H9 (cell line): ENCODE measurements around the gene TBC1D9. TPM values are rescaled to one million over a fixed set of nuclear protein-coding genes. Genes with fewer than 3 reads are reported as not detected.

Experiments used
- DNase-seq: peaks from one replicate; pipeline ENCODE4 v3.0.0-alpha.2; 2017
- H2AFZ ChIP-seq: one replicate; pipeline ENCODE4 v1.6.1; 2013; ENCODE audit warnings: mild to moderate bottlenecking, low read length, control low read depth, moderate library complexity
- H2AK5ac ChIP-seq: 2 replicates; pipeline ENCODE4 v1.6.1; 2013; ENCODE audit warnings: low read length, control low read depth, mixed read lengths; ENCODE audit not compliant: insufficient read length
- H2BK120ac ChIP-seq: one replicate; pipeline ENCODE4 v1.6.1; 2013; ENCODE audit warnings: low read depth, mild to moderate bottlenecking, low read length, control low read depth, inconsistent platforms; ENCODE audit not compliant: poor library complexity, severe bottlenecking
- H2BK12ac ChIP-seq: 2 replicates; pipeline ENCODE4 v1.6.1; 2013; ENCODE audit warnings: low read length, control low read depth, mixed read lengths, low read depth; ENCODE audit not compliant: insufficient read length
- H2BK15ac ChIP-seq: 2 replicates; pipeline ENCODE4 v1.6.1; 2013; ENCODE audit warnings: low read depth, low read length, control low read depth
- H2BK20ac ChIP-seq: one replicate; pipeline ENCODE4 v1.6.1; 2013; ENCODE audit warnings: low read depth, mild to moderate bottlenecking, low read length, control low read depth, inconsistent platforms; ENCODE audit not compliant: poor library complexity, severe bottlenecking
- H2BK5ac ChIP-seq: 2 replicates; pipeline ENCODE4 v1.6.1; 2013; ENCODE audit warnings: low read length, control low read depth, mixed read lengths; ENCODE audit not compliant: insufficient read length
- H3K14ac ChIP-seq: 2 replicates; pipeline ENCODE4 v1.6.1; 2013; ENCODE audit warnings: low read length, control low read depth; ENCODE audit not compliant: insufficient read depth
- H3K18ac ChIP-seq: 2 replicates; pipeline ENCODE4 v1.6.1; 2013; ENCODE audit warnings: low read depth, mild to moderate bottlenecking, mixed read lengths, low read length, control low read depth; ENCODE audit not compliant: insufficient read length
- H3K23ac ChIP-seq: 2 replicates; pipeline ENCODE4 v1.6.1; 2013; ENCODE audit warnings: low read length, control low read depth, mixed read lengths, low read depth; ENCODE audit not compliant: insufficient read length
- H3K23me2 ChIP-seq: 2 replicates; pipeline ENCODE4 v1.6.1; 2013; ENCODE audit warnings: low read depth, mild to moderate bottlenecking, mixed read lengths, low read length, control low read depth; ENCODE audit not compliant: insufficient read length, poor library complexity, severe bottlenecking
- H3K27ac ChIP-seq: 2 replicates; pipeline ENCODE4 v1.5.1; 2013; ENCODE audit warnings: low read length, control low read depth, mixed read lengths, low read depth; ENCODE audit not compliant: insufficient read length
- H3K27me3 ChIP-seq: 2 replicates; pipeline ENCODE4 v1.6.1; 2013; ENCODE audit warnings: low read length, control low read depth, inconsistent platforms; ENCODE audit not compliant: insufficient read depth
- H3K4ac ChIP-seq: 2 replicates; pipeline ENCODE4 v1.6.1; 2013; ENCODE audit warnings: low read depth, mild to moderate bottlenecking, control low read depth, inconsistent platforms, low read length, moderate library complexity
- H3K4me1 ChIP-seq: 2 replicates; pipeline ENCODE4 v1.6.1; 2013; ENCODE audit warnings: low read length, control low read depth, inconsistent platforms; ENCODE audit not compliant: insufficient read depth
- H3K4me2 ChIP-seq: 2 replicates; pipeline ENCODE4 v1.6.1; 2013; ENCODE audit warnings: low read length, control low read depth, mixed read lengths; ENCODE audit not compliant: insufficient read length, insufficient read depth
- H3K56ac ChIP-seq: 2 replicates; pipeline ENCODE4 v1.6.1; 2013; ENCODE audit warnings: low read depth, mild to moderate bottlenecking, mixed read lengths, low read length, control low read depth; ENCODE audit not compliant: insufficient read length
- H3K79me1 ChIP-seq: 2 replicates; pipeline ENCODE4 v1.6.1; 2013; ENCODE audit warnings: low read depth, mild to moderate bottlenecking, moderate library complexity, low read length, control low read depth, inconsistent platforms; ENCODE audit not compliant: insufficient read depth, poor library complexity, severe bottlenecking
- H3K79me2 ChIP-seq: 2 replicates; pipeline ENCODE4 v1.6.1; 2013; ENCODE audit warnings: low read length, control low read depth, inconsistent platforms; ENCODE audit not compliant: insufficient read depth
- H3K9ac ChIP-seq: 2 replicates; pipeline ENCODE4 v1.6.1; 2013; ENCODE audit warnings: low read length, control low read depth, mixed read lengths; ENCODE audit not compliant: insufficient read length; ENCODE audit errors: extremely low read depth
- H3K9me3 ChIP-seq: one replicate; pipeline ENCODE4 v1.6.1; 2013; ENCODE audit warnings: low read depth, low read length, inconsistent platforms; ENCODE audit not compliant: control insufficient read depth
- H3T11ph ChIP-seq: one replicate; pipeline ENCODE4 v1.6.1; 2013; ENCODE audit warnings: mild to moderate bottlenecking, low read length, control low read depth, inconsistent platforms
- H4K20me1 ChIP-seq: one replicate; pipeline ENCODE4 v1.6.1; 2013; ENCODE audit not compliant: control insufficient read depth, insufficient read length, insufficient read depth
- H4K5ac ChIP-seq: 2 replicates; pipeline ENCODE4 v1.6.1; 2013; ENCODE audit warnings: low read depth, mild to moderate bottlenecking, mixed read lengths, low read length, control low read depth; ENCODE audit not compliant: insufficient read length
- H4K8ac ChIP-seq: replicated peaks from 2 replicates; pipeline ENCODE4 v1.6.1; 2013; ENCODE audit warnings: low read length, control low read depth, mixed read lengths, low read depth; ENCODE audit not compliant: insufficient read length
- H4K91ac ChIP-seq: 2 replicates; pipeline ENCODE4 v1.6.1; 2013; ENCODE audit warnings: low read depth, mild to moderate bottlenecking, moderate library complexity, mixed read lengths, low read length, control low read depth; ENCODE audit not compliant: insufficient read length
- H3K27ac Mint-ChIP-seq, 3 experiments: 2 replicates in 2 of 3; 3 replicates in 1 of 3; pipeline ENCODE4 v1.8.0; 2020 to 2021; ENCODE audit warnings: mixed read lengths in 3 of 3, mild to moderate bottlenecking in 1 of 3, moderate library complexity in 1 of 3
- H3K27me3 Mint-ChIP-seq: 2 replicates; pipeline ENCODE4 v1.8.0; 2021; ENCODE audit warnings: low read depth, mild to moderate bottlenecking, moderate library complexity, mixed read lengths
- H3K36me3 Mint-ChIP-seq, 3 experiments: 2 replicates in 2 of 3; 3 replicates in 1 of 3; pipeline ENCODE4 v1.8.0; 2020 to 2021; ENCODE audit warnings: low read depth in 3 of 3, mixed read lengths in 3 of 3; ENCODE audit not compliant: insufficient read depth in 1 of 3
- H3K4me1 Mint-ChIP-seq, 2 experiments: 2 replicates each; pipeline ENCODE4 v1.8.0; 2020; ENCODE audit warnings: mixed read lengths in 2 of 2
- H3K4me3 Mint-ChIP-seq, 2 experiments: 2 replicates in 1 of 2; 3 replicates in 1 of 2; pipeline ENCODE4 v1.8.0; 2020 to 2021; ENCODE audit warnings: mild to moderate bottlenecking in 2 of 2, mixed read lengths in 2 of 2, moderate library complexity in 1 of 2
- H3K9me3 Mint-ChIP-seq, 2 experiments: 2 replicates in 1 of 2; 3 replicates in 1 of 2; pipeline ENCODE4 v1.8.0; 2020; ENCODE audit warnings: mild to moderate bottlenecking in 2 of 2, mixed read lengths in 2 of 2, moderate library complexity in 1 of 2
- CTCF ChIP-seq: fragments of 200-600 bp; sonication (generic); conservative IDR thresholded peaks from 3 replicates; pipeline ENCODE4 v1.8.0; 2021; ENCODE audit warnings: antibody characterized with exemption, mild to moderate bottlenecking
- WGBS: extraction: QIAGEN DNeasy Blood & Tissue Kit; methylation state at CpG from one replicate; pipeline ENCODE4 v1.1.7; 2013; ENCODE audit warnings: missing lambda C conversion rate, low lambda C conversion rate, mixed read lengths; ENCODE audit not compliant: insufficient read length; ENCODE audit errors: extremely low coverage; 5-methylcytosine and 5-hydroxymethylcytosine counted together
- total RNA-seq: library from RNA; stranded (reverse); gene quantifications from 2 replicates; pipeline ENCODE4 v1.2.1, GENCODE V29; 2021

Gene TBC1D9
- total RNA-seq, 1 experiment from 2014 or later: 0.63 TPM

DNA sequence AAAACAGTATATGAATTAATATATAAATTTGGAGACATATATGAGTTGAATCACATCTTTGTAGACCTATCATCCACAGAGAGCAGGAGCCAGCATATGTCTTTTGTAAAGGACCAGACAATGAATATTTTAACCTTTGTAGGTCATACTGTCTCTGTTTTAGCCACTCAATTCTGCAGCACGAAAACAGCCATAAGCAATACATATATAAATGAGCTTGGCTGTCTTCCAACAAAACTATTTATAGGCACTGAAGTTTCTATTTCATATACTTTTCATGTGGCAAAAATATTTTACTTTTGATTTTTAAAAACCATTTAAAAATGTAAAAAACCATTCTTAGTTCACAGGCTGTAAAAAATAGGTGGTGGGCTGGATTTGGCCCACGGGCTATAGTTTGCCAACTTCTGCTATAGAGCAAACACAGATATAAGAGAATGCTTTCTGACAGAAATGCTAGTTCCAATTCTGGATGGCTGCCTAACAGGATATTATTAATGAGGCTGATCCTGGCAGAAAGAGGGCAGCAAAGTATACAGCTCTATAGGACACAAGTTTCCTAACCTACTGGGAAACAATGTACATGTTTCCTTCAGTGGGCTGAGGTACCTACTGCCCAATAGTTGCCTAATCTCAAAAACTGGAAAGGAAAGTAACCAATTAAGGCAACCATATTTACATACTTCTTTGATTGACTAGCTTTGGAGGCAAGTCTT, 129.4 kb downstream of the TBC1D9 start:
- H4K8ac ChIP-seq: no peak overlapping the region
- no peak overlapping the region for H3K14ac ChIP-seq
- no peak overlapping the region for H2BK20ac ChIP-seq
- H3K27me3 ChIP-seq: no peaks in the 10 kb centered on the region
- H4K5ac ChIP-seq: no peak overlapping the region
- H2AFZ ChIP-seq: no peak overlapping the region
- no peak overlapping the region for H4K91ac ChIP-seq
- no peak overlapping the region for H2BK15ac ChIP-seq
- no peaks in the 10 kb centered on the region; a peak in 1 of 7 replicates for H3K36me3 Mint-ChIP-seq
- no peaks in the 10 kb centered on the region for H3K9me3 Mint-ChIP-seq
- no peak overlapping the region for H3K4me2 ChIP-seq
- no peak overlapping the region for H2BK5ac ChIP-seq
- no peaks in the 10 kb centered on the region for H4K20me1 ChIP-seq
- no peaks in the 10 kb centered on the region for H3K4me1 ChIP-seq
- H3T11ph ChIP-seq: no peak overlapping the region
- H3K23me2 ChIP-seq: no peaks in the 10 kb centered on the region
- H3K18ac ChIP-seq: no peak overlapping the region
- no peak overlapping the region for H3K56ac ChIP-seq
- H3K23ac ChIP-seq: no peak overlapping the region
- no peak overlapping the region for H2AK5ac ChIP-seq
- no peak overlapping the region for H3K4me3 Mint-ChIP-seq
- no peak overlapping the region for H3K27ac ChIP-seq
- TF ChIP-seq CTCF: no peak
- H2BK120ac ChIP-seq: no peak overlapping the region
- peaks cover 6 to 7% of the 10 kb centered on the region in 2 experiments; a peak in 3 of 4 replicates for H3K4me1 Mint-ChIP-seq
- H3K9me3 ChIP-seq: no peaks in the 10 kb centered on the region
- no peak for DNase-seq
- no peaks in the 10 kb centered on the region for H3K79me2 ChIP-seq
- WGBS: no CpG with 5 or more reads among the region's 2 CpGs
- no peaks in the 10 kb centered on the region for H3K27me3 Mint-ChIP-seq
- no peaks in the 10 kb centered on the region for H3K79me1 ChIP-seq
- no peak overlapping the region for H3K27ac Mint-ChIP-seq
- no peak overlapping the region for H3K4ac ChIP-seq
- no peak overlapping the region for H3K9ac ChIP-seq
- H2BK12ac ChIP-seq: no peak overlapping the region
